Measurements from ENCODE around the gene KRT40. TPM values are rescaled to one million over a fixed set of nuclear protein-coding genes. Genes with fewer than 3 reads are reported as not detected.

The KRT40 gene
- total and polyA plus RNA-seq, 2 of the 4 experiments (the other 2 are of a cell fraction), result not detected

DNA sequence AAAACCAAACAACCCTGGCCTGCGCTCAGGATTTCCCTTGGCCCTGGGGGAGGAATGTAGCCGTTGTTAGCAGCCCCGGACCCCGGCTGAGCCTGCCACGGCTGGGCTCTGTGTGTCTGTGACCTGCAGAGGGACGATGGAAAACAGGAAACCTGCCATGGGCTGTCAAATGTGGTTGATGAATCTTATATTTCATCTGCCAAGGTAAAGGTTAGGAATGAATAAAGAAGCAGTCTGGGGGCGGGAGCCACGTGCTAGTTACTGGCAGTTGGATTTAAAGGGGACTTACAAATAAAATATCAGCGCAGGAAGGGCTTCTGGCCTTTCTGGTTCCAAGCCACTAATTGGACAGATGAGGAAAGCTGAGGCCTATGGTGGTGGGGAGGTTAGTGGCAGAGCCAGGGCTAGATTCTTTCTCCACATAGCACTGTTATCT, 46.7 kb downstream of the KRT40 start, which contains the start of gene KRT23:
KRT23 (minus strand) TSS at position 263 of the 436 bp plus-strand sequence. CDS start 1,043 bp downstream, outside the sequence.
- Histone ChIP-seq H3K18ac (ENCODE audit: low read depth, low read length) (no peak within 1 kb of the TSS), H2AK9ac (replicated peaks; ENCODE audit: low read depth, low read length, poor library complexity) (no peak within 1 kb of the TSS), H2AK5ac (ENCODE audit: low read depth, low read length) (no peak within 1 kb of the TSS), H2AFZ (replicated peaks; ENCODE audit: low read length, poor library complexity) (peak within 1 kb of the TSS; percentile 44), H3K23ac (ENCODE audit: low read depth, low read length) (no peak within 1 kb of the TSS), H2BK5ac (ENCODE audit: low read depth, low read length, poor library complexity, severe bottlenecking) (no peak within 1 kb of the TSS), H4K8ac (ENCODE audit: low read depth in 2 of 2, low read length in 2 of 2) (no peak within 1 kb of the TSS), H3K36me3 (ENCODE audit: control insufficient read depth, insufficient read depth, low read length) (no peaks in the 10 kb centered on the region), H2BK15ac (ENCODE audit: low read depth, low read length) (peak within 1 kb of the TSS; percentile 39; the same call in 1 of the 3 replicates), H4K91ac (ENCODE audit: insufficient read depth, low read depth, low read length) (peak within 1 kb of the TSS; percentile 14; the same call in 1 of the 2 replicates), H3K4me2 (ENCODE audit: low read depth, low read length) (no peak within 1 kb of the TSS), H3K4me1 (ENCODE audit: control insufficient read depth, insufficient read depth, low read length) (peaks cover 2% of the 10 kb centered on the region; the same call in 1 of the 2 replicates), H2BK120ac (ENCODE audit: low read depth, low read length) (no peak within 1 kb of the TSS), H3K14ac (replicated peaks; ENCODE audit: low read depth, low read length) (no peak within 1 kb of the TSS), H3K27me3 (ENCODE audit: control insufficient read depth, insufficient read depth, low read length) (no peaks in the 10 kb centered on the region), H4K5ac (ENCODE audit: low read depth, low read length) (no peak within 1 kb of the TSS), H3K27ac (ENCODE audit: insufficient read depth, low read length) (no peak within 1 kb of the TSS), H3K9ac (ENCODE audit: low read depth, low read length) (no peak within 1 kb of the TSS), H3K9me1 (ENCODE audit: insufficient read depth, low read length) (no peaks in the 10 kb centered on the region), H3K9me3 (ENCODE audit: control insufficient read depth, insufficient read depth, low read length) (no peaks in the 10 kb centered on the region), H3K4ac (ENCODE audit: low read depth, low read length) (no peak within 1 kb of the TSS; the same call in 1 of the 2 replicates), H4K20me1 (ENCODE audit: insufficient read depth, low read length) (no peaks in the 10 kb centered on the region), H3K79me1 (ENCODE audit: low read depth in 1 of 2, low read length in 2 of 2) (no peaks in the 10 kb centered on the region), H3K56ac (ENCODE audit: extremely low read depth, insufficient read depth, low read length) (no peak within 1 kb of the TSS), H3K4me3 (ENCODE audit: insufficient read depth, low read depth, low read length) (no peak within 1 kb of the TSS), H2BK20ac (ENCODE audit: low read depth, low read length) (no peak within 1 kb of the TSS)
- intact Hi-C loops (cut with micrococcal nuclease) (no loop called here), dilution Hi-C loops (cut with HindIII; ENCODE audit: low sequenced_read_pairs, unreplicated experiment) (no loop called here), in situ Hi-C loops (cut with MboI; ENCODE audit: low sequenced_read_pairs) (no loop called here)
- no peak for ATAC-seq (ENCODE audit: low read depth)
- BruUV-seq (replicated peaks), result no TSS peak
- no peak for DNase-seq
- ChIA-PET POLR2A (ENCODE audit: unreplicated experiment) (no interaction called here), CTCF (no interaction called here)
- WGBS, 2 experiments (ENCODE audit: extremely low coverage in 2 of 2, insufficient read length in 1 of 2), result no CpG with 5 or more reads among the region's 9 CpGs
- TF ChIP-seq CHD1 (IDR thresholded peaks at IDR 0.05; ENCODE audit: low read depth, low read length) (no peak), CEBPB (IDR thresholded peaks at IDR 0.05; ENCODE audit: low read depth, low read length) (no peak), MAFK (IDR thresholded peaks at IDR 0.05; ENCODE audit: low read depth, low read length) (no peak), RFX5 (IDR thresholded peaks at IDR 0.05; ENCODE audit: low read depth, low read length) (no peak), SMC3 (IDR thresholded peaks at IDR 0.05; ENCODE audit: low read depth, low read length) (no peak), RAD21 (IDR thresholded peaks at IDR 0.05; ENCODE audit: low read length) (no peak), FOS (IDR thresholded peaks at IDR 0.05; ENCODE audit: low read depth, low read length) (no peak), BHLHE40 (IDR thresholded peaks at IDR 0.05; ENCODE audit: low read depth, low read length) (no peak), NFE2L2 (IDR thresholded peaks at IDR 0.05; ENCODE audit: low read depth, low read length) (no peak), RCOR1 (IDR thresholded peaks at IDR 0.05; ENCODE audit: insufficient replicate concordance, low read length) (no peak), MAZ (IDR thresholded peaks at IDR 0.05; ENCODE audit: borderline replicate concordance, low read depth, low read length) (no peak), POLR2A (IDR thresholded peaks at IDR 0.05; ENCODE audit: low read depth, low read length) (no peak), MXI1 (IDR thresholded peaks at IDR 0.05; ENCODE audit: borderline replicate concordance, low read depth, low read length) (no peak)
- TF ChIP-seq, protein P1, sequence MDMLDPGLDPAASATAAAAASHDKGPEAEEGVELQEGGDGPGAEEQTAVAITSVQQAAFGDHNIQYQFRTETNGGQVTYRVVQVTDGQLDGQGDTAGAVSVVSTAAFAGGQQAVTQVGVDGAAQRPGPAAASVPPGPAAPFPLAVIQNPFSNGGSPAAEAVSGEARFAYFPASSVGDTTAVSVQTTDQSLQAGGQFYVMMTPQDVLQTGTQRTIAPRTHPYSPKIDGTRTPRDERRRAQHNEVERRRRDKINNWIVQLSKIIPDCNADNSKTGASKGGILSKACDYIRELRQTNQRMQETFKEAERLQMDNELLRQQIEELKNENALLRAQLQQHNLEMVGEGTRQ (IDR thresholded peaks at IDR 0.05; ENCODE audit: low read depth, low read length), result no peak
- TF ChIP-seq, protein P2, sequence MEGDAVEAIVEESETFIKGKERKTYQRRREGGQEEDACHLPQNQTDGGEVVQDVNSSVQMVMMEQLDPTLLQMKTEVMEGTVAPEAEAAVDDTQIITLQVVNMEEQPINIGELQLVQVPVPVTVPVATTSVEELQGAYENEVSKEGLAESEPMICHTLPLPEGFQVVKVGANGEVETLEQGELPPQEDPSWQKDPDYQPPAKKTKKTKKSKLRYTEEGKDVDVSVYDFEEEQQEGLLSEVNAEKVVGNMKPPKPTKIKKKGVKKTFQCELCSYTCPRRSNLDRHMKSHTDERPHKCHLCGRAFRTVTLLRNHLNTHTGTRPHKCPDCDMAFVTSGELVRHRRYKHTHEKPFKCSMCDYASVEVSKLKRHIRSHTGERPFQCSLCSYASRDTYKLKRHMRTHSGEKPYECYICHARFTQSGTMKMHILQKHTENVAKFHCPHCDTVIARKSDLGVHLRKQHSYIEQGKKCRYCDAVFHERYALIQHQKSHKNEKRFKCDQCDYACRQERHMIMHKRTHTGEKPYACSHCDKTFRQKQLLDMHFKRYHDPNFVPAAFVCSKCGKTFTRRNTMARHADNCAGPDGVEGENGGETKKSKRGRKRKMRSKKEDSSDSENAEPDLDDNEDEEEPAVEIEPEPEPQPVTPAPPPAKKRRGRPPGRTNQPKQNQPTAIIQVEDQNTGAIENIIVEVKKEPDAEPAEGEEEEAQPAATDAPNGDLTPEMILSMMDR (conservative IDR thresholded peaks at IDR 0.05; ENCODE audit: low read depth, low read length), result no peak
- TF ChIP-seq, protein P3, sequence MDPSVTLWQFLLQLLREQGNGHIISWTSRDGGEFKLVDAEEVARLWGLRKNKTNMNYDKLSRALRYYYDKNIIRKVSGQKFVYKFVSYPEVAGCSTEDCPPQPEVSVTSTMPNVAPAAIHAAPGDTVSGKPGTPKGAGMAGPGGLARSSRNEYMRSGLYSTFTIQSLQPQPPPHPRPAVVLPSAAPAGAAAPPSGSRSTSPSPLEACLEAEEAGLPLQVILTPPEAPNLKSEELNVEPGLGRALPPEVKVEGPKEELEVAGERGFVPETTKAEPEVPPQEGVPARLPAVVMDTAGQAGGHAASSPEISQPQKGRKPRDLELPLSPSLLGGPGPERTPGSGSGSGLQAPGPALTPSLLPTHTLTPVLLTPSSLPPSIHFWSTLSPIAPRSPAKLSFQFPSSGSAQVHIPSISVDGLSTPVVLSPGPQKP (IDR thresholded peaks at IDR 0.05; ENCODE audit: borderline replicate concordance, low read depth, low read length), result no peak

Measured in IMR-90 (cell line).